Neural progenitor cell (in vitro differentiated cells): ENCODE measurements around the gene PRKCA. TPM values are rescaled to one million over a fixed set of nuclear protein-coding genes. Genes with fewer than 3 reads are reported as not detected.

Experiments
- DNase-seq: peaks from one replicate; pipeline ENCODE4 v3.0.0-alpha.2; 2016; ENCODE audit warnings: low spot score
- H2AFZ ChIP-seq: fragments of 200-600 bp; sonication (generic); replicated peaks from 2 replicates; pipeline ENCODE4 v1.6.1; 2016; ENCODE audit warnings: antibody characterized with exemption
- H3F3A ChIP-seq: fragments of 200-600 bp; sonication (generic); 2 replicates; pipeline ENCODE4 v1.6.1; 2016; ENCODE audit warnings: antibody characterized with exemption, low read depth
- H3K27ac ChIP-seq: fragments of 200-600 bp; sonication (generic); 2 replicates; pipeline ENCODE4 v1.5.1; 2016; ENCODE audit warnings: mild to moderate bottlenecking
- H3K27me3 ChIP-seq: fragments of 200-600 bp; sonication (generic); 2 replicates; pipeline ENCODE4 v1.6.1; 2016; ENCODE audit warnings: mild to moderate bottlenecking, moderate library complexity
- H3K36me3 ChIP-seq: fragments of 200-600 bp; sonication (generic); 2 replicates; pipeline ENCODE4 v1.5.1; 2016
- H3K4me1 ChIP-seq: fragments of 200-600 bp; sonication (generic); 2 replicates; pipeline ENCODE4 v1.6.1; 2016; ENCODE audit warnings: mixed run types
- H3K4me2 ChIP-seq: fragments of 200-600 bp; sonication (generic); 2 replicates; pipeline ENCODE4 v1.6.1; 2016
- H3K4me3 ChIP-seq: fragments of 200-600 bp; sonication (generic); 2 replicates; pipeline ENCODE4 v1.5.1; 2016
- H3K79me2 ChIP-seq: fragments of 200-600 bp; sonication (generic); 2 replicates; pipeline ENCODE4 v1.6.1; 2016; ENCODE audit warnings: low read depth
- H3K9ac ChIP-seq: fragments of 200-600 bp; sonication (generic); 2 replicates; pipeline ENCODE4 v1.6.1; 2016
- H3K9me3 ChIP-seq: fragments of 200-600 bp; sonication (generic); 2 replicates; pipeline ENCODE4 v1.5.1; 2016; ENCODE audit warnings: low read depth
- H4K20me1 ChIP-seq: fragments of 200-600 bp; sonication (generic); 2 replicates; pipeline ENCODE4 v1.6.1; 2016; ENCODE audit warnings: low read depth
- H3K27ac Mint-ChIP-seq: 3 replicates; pipeline ENCODE4 v1.8.0; 2021; ENCODE audit warnings: mixed read lengths
- H3K27me3 Mint-ChIP-seq: 2 replicates; pipeline ENCODE4 v1.8.0; 2022; ENCODE audit warnings: low read depth, mild to moderate bottlenecking, inconsistent platforms, moderate library complexity, mixed read lengths; ENCODE audit not compliant: insufficient read depth
- H3K36me3 Mint-ChIP-seq: 3 replicates; pipeline ENCODE4 v1.8.0; 2021; ENCODE audit warnings: mixed read lengths
- H3K4me1 Mint-ChIP-seq: 3 replicates; pipeline ENCODE4 v1.8.0; 2021; ENCODE audit warnings: mixed read lengths
- H3K4me3 Mint-ChIP-seq: 3 replicates; pipeline ENCODE4 v1.8.0; 2021; ENCODE audit warnings: mild to moderate bottlenecking, moderate library complexity, mixed read lengths
- H3K9me3 Mint-ChIP-seq: 3 replicates; pipeline ENCODE4 v1.8.0; 2020; ENCODE audit warnings: mixed read lengths
- EZH2 ChIP-seq: fragments of 200-600 bp; sonication (generic); IDR thresholded peaks from 2 replicates; pipeline ENCODE4 v1.6.1; 2017; ENCODE audit warnings: antibody characterized with exemption, mild to moderate bottlenecking, moderate library complexity
- EZH2phosphoT487 ChIP-seq: fragments of 200-600 bp; sonication (generic); IDR thresholded peaks from 2 replicates; pipeline ENCODE4 v1.6.1; 2017; ENCODE audit warnings: antibody characterized with exemption
- total RNA-seq: library from RNA; depleted of rRNA; stranded (reverse); fragments of >200 nt; gene quantifications from 2 replicates; pipeline ENCODE4 v1.2.3, GENCODE V29; 2015; ENCODE audit warnings: low replicate concordance
- TF ChIP-seq, protein P1 (sequence below): fragments of 200-600 bp; sonication (generic); IDR thresholded peaks from 2 replicates; pipeline ENCODE4 v1.5.1; 2017; ENCODE audit warnings: antibody characterized with exemption, mild to moderate bottlenecking

Gene PRKCA
- total RNA-seq, 1 donor from 2014 or later = 2.1 TPM

DNA sequence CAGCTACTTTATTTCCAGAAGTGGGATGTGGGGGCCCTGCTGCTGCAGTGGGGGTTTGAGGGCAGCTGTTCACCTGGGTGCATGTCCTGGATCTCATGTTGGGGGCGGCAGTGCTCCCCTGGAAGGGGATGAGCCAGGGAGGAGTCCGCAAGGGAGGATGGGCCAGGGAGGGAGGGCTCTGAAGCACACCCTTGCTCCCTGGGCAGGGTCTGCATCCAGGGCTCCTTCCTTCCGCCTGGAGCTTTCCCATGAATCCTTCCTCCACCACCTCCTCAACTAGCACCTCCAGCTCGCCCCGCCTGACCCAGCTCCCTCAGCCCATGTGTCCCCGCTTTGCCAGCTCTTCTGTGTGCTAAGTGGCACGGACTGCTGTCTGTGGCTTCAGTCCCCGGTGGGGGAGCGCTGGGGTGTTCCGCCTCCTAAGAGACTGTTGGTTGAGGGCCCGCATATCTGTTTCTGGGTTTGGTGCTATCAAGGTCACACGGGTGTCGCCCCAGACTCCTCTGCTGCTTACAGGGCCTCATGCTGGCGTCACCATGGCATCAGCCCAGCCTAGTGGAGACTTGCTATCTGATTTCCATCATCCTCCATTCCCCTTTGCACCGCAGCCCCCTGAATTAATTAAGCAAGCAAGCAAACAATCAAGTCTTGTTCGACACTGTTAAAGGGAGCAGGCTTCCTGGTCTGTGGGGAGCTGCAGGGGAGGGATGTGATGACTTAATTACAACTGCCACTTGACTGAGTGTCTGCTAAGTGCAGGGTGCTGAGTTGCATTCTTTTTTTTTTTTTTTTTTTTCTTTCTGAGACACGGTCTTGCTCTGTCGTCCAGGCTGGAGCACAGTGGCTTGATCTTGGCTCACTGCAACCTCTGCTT lies 71.8 kb downstream of the PRKCA start:
- TF ChIP-seq EZH2phosphoT487 (no peak), EZH2 (no peak)
- TF ChIP-seq, protein P1, sequence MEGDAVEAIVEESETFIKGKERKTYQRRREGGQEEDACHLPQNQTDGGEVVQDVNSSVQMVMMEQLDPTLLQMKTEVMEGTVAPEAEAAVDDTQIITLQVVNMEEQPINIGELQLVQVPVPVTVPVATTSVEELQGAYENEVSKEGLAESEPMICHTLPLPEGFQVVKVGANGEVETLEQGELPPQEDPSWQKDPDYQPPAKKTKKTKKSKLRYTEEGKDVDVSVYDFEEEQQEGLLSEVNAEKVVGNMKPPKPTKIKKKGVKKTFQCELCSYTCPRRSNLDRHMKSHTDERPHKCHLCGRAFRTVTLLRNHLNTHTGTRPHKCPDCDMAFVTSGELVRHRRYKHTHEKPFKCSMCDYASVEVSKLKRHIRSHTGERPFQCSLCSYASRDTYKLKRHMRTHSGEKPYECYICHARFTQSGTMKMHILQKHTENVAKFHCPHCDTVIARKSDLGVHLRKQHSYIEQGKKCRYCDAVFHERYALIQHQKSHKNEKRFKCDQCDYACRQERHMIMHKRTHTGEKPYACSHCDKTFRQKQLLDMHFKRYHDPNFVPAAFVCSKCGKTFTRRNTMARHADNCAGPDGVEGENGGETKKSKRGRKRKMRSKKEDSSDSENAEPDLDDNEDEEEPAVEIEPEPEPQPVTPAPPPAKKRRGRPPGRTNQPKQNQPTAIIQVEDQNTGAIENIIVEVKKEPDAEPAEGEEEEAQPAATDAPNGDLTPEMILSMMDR = no peak
- Histone ChIP-seq H3K36me3 (no peaks in the 10 kb centered on the region), H3K79me2 (no peaks in the 10 kb centered on the region), H3K27ac (no peak overlapping the region), H3K9ac (no peak overlapping the region), H3K4me3 (no peak overlapping the region), H3K9me3 (no peaks in the 10 kb centered on the region), H4K20me1 (peaks cover 8% of the 10 kb centered on the region), H3K4me1 (peaks cover 17% of the 10 kb centered on the region), H3F3A (peaks cover 15% of the 10 kb centered on the region), H3K4me2 (peak overlapping the region; percentile 18), H3K27me3 (peaks cover 22% of the 10 kb centered on the region), H2AFZ (no peak overlapping the region)
- H3K36me3 Mint-ChIP-seq = no peaks in the 10 kb centered on the region
- H3K4me3 Mint-ChIP-seq = peak overlapping the region; percentile 49
- peaks cover 36% of the 10 kb centered on the region for H3K4me1 Mint-ChIP-seq
- no peak overlapping the region for H3K27ac Mint-ChIP-seq
- H3K27me3 Mint-ChIP-seq = peaks cover 23% of the 10 kb centered on the region
- peak; percentile 56 for DNase-seq
- H3K9me3 Mint-ChIP-seq = no peaks in the 10 kb centered on the region

DNA sequence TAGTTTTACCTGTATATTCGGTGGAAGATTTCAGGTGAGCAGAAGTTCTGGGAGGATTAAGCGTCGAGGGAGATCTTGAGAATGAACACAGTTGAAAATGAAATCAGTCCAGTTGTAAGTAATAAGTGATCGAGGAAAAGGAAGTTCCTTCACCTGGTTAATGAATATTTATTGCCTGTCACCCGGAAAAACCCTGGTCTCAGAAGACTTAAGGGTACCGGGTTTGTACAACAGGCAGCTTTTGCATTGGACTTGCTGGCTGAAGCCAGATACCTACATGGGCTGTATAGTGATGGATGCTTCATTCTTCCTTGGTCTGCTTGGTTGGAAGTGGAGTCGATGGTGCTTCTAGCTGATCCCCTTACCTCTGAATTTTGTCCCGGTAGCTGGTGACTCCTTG lies 72.7 kb downstream of the PRKCA start:
- H3K4me2 ChIP-seq = no peak overlapping the region
- peaks cover 16% of the 10 kb centered on the region for H3K27me3 ChIP-seq
- peaks cover 15% of the 10 kb centered on the region for H3F3A ChIP-seq
- peaks cover 17% of the 10 kb centered on the region for H3K4me1 ChIP-seq
- Mint-ChIP-seq H3K27me3 (peaks cover 23% of the 10 kb centered on the region), H3K4me3 (peak overlapping the region; percentile 56), H3K36me3 (no peaks in the 10 kb centered on the region), H3K9me3 (no peaks in the 10 kb centered on the region), H3K27ac (no peak overlapping the region), H3K4me1 (peaks cover 36% of the 10 kb centered on the region)
- H2AFZ ChIP-seq = no peak overlapping the region
- no peaks in the 10 kb centered on the region for H3K9me3 ChIP-seq
- DNase-seq = no peak
- H3K79me2 ChIP-seq = no peaks in the 10 kb centered on the region
- no peak overlapping the region for H3K4me3 ChIP-seq
- no peaks in the 10 kb centered on the region for H3K36me3 ChIP-seq
- H3K9ac ChIP-seq = no peak overlapping the region
- TF ChIP-seq EZH2 (no peak), EZH2phosphoT487 (no peak)
- TF ChIP-seq, protein P1 = no peak
- H4K20me1 ChIP-seq = peaks cover 8% of the 10 kb centered on the region
- no peak overlapping the region for H3K27ac ChIP-seq

DNA sequence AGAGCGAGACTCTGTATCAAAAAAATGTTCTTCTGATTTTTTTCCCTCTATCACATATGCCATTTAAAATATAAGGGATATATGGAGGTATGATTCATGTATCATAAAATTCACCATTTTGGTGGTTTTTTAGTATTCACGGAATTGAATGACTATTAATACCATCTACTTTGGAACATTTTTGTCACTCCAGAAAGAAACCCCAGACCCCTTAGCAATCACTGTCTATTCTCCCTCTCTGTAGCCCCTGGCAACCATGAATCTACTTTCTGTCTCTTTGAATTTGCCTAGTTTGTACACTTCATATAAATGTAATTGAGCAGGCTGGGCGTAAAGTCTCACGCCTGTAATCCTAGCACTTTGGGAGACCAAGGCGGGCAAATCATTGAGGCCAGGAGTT lies 75.9 kb downstream of the PRKCA start:
- no peak overlapping the region for H3K9ac ChIP-seq
- no peaks in the 10 kb centered on the region for H3K36me3 ChIP-seq
- no peaks in the 10 kb centered on the region for H3K79me2 ChIP-seq
- peaks cover 22% of the 10 kb centered on the region for H3K4me1 ChIP-seq
- no peak overlapping the region for H3K4me3 ChIP-seq
- Mint-ChIP-seq H3K9me3 (no peaks in the 10 kb centered on the region), H3K27me3 (peaks cover 21% of the 10 kb centered on the region), H3K36me3 (no peaks in the 10 kb centered on the region), H3K27ac (no peak overlapping the region), H3K4me3 (no peak overlapping the region), H3K4me1 (peaks cover 43% of the 10 kb centered on the region)
- H4K20me1 ChIP-seq = peaks cover 8% of the 10 kb centered on the region
- no peaks in the 10 kb centered on the region for H3K9me3 ChIP-seq
- H3K4me2 ChIP-seq = no peak overlapping the region
- DNase-seq = no peak
- no peak overlapping the region for H2AFZ ChIP-seq
- H3F3A ChIP-seq = peaks cover 14% of the 10 kb centered on the region
- H3K27me3 ChIP-seq = no peaks in the 10 kb centered on the region
- TF ChIP-seq EZH2phosphoT487 = no peak
- H3K27ac ChIP-seq = no peak overlapping the region

DNA sequence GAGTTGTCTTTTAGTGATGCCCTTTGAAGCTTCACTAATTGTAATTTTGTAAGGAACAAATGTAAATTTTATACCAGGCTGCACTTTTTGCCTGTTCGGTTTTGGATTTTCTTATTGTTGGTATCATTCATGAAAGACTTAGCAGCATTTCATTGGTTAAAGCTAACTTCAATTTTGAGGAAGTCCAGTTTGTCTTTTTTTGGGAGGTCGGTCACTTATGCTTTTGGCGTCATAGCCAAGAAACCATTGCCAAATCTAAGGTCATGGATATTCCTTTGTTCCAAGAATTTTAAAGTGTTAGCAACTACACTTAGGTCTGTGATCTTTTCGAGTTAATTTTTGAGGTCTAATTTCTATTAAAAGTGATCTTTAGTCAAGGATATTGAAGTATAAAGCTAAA lies 77.1 kb downstream of the PRKCA start:
- H3K4me2 ChIP-seq = no peak overlapping the region
- H3K9me3 ChIP-seq = no peaks in the 10 kb centered on the region
- H3K4me3 ChIP-seq = no peak overlapping the region
- peaks cover 10% of the 10 kb centered on the region for H3K4me1 ChIP-seq
- Mint-ChIP-seq H3K4me1 (peaks cover 31% of the 10 kb centered on the region), H3K4me3 (no peak overlapping the region), H3K36me3 (no peaks in the 10 kb centered on the region), H3K27ac (no peak overlapping the region), H3K27me3 (peaks cover 19% of the 10 kb centered on the region), H3K9me3 (no peaks in the 10 kb centered on the region)
- H2AFZ ChIP-seq = no peak overlapping the region
- no peaks in the 10 kb centered on the region for H4K20me1 ChIP-seq
- no peaks in the 10 kb centered on the region for H3K27me3 ChIP-seq
- TF ChIP-seq EZH2 (no peak), EZH2phosphoT487 (no peak)
- TF ChIP-seq, protein P1 = no peak
- H3K9ac ChIP-seq = no peak overlapping the region
- DNase-seq = no peak
- peaks cover 9% of the 10 kb centered on the region for H3F3A ChIP-seq
- no peak overlapping the region for H3K27ac ChIP-seq
- no peaks in the 10 kb centered on the region for H3K36me3 ChIP-seq
- H3K79me2 ChIP-seq = no peaks in the 10 kb centered on the region
